SK-N-MC (cell line): Measurements from ENCODE around the gene DGKI.

Experiments
- EZH2 ChIP-seq: fragments of 200-600 bp; sonication (generic); IDR thresholded peaks from one replicate; pipeline ENCODE4 v1.6.1; 2017; ENCODE audit warnings: antibody characterized with exemption
- POLR2AphosphoS5 ChIP-seq: IDR thresholded peaks from 2 replicates; pipeline ENCODE4 v1.6.1; 2012; ENCODE audit warnings: mild to moderate bottlenecking, low read depth, low read length, borderline replicate concordance

DNA sequence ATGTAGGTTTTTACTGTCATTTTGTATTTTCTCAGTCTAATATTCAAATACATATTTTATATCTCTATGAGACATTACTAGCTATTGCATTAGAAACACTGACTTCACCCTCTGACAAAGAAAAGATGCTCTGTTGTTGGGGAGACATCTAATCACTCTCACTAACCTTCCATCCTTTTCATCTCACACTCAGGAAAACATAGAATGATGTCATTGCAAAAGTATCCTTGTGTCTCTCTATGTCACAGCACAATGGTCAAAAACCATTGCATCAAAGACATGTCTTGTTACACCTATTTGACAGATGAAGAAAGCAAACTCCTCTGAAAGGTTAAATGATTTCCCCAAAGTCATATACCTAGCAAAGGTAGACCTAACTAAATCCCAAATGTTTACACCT, 272.0 kb downstream of the DGKI start:
- TF ChIP-seq POLR2AphosphoS5 (no peak), EZH2 (no peak)
